ENCODE measurements around the gene SLC4A1AP.

Gene SLC4A1AP

GRCh38 chr2:27703638-27704341 is 40.1 kb downstream of the SLC4A1AP start:
- peak; percentile 92 for TF ChIP-seq CTCF (IDR thresholded peaks at IDR 0.05; ENCODE audit: low read depth, low read length)
- DNase-seq (ENCODE audit: low read depth in 2 of 2), result peak; percentile 93 to 95
- H3K4me3 ChIP-seq (replicated peaks in 1 of 2; ENCODE audit: low read depth in 2 of 2, low read length in 2 of 2), result no peak overlapping the region

- DNase-seq (ENCODE audit: low read depth in 2 of 2), result no peak
- no peak for TF ChIP-seq CTCF (IDR thresholded peaks at IDR 0.05; ENCODE audit: low read depth, low read length)
- no peak overlapping the region for H3K4me3 ChIP-seq (replicated peaks in 1 of 2; ENCODE audit: low read depth in 2 of 2, low read length in 2 of 2)
Measured at GRCh38 chr2:27704342-27704876, 40.7 kb downstream of the SLC4A1AP start.

GRCh38 chr2:27705851-27706622 is 42.3 kb downstream of the SLC4A1AP start:
- TF ChIP-seq CTCF (IDR thresholded peaks at IDR 0.05; ENCODE audit: low read depth, low read length), result no peak
- DNase-seq (ENCODE audit: low read depth in 2 of 2), result peak; percentile 96 to 99

GRCh38 chr2:27707462-27708256 is 44.0 kb downstream of the SLC4A1AP start:
- DNase-seq (ENCODE audit: low read depth in 2 of 2), result no peak
- TF ChIP-seq CTCF (IDR thresholded peaks at IDR 0.05; ENCODE audit: low read depth, low read length), result no peak
- H3K4me3 ChIP-seq (replicated peaks in 1 of 2; ENCODE audit: low read depth in 2 of 2, low read length in 2 of 2), result no peak overlapping the region

More at GRCh38 chr2:27705851-27706622, 42.3 kb downstream of the SLC4A1AP start:
- no peak overlapping the region for H3K4me3 ChIP-seq (replicated peaks in 1 of 2; ENCODE audit: low read depth in 2 of 2, low read length in 2 of 2)

GRCh38 chr2:27708257-27708654 is 44.6 kb downstream of the SLC4A1AP start:
- DNase-seq (ENCODE audit: low read depth in 2 of 2), result no peak
- no peak overlapping the region for H3K4me3 ChIP-seq (replicated peaks in 1 of 2; ENCODE audit: low read depth in 2 of 2, low read length in 2 of 2)
- TF ChIP-seq CTCF (IDR thresholded peaks at IDR 0.05; ENCODE audit: low read depth, low read length), result no peak

GRCh38 chr2:27708666-27709065 is 45.0 kb downstream of the SLC4A1AP start:
- DNase-seq (ENCODE audit: low read depth in 2 of 2), result no peak
- no peak for TF ChIP-seq CTCF (IDR thresholded peaks at IDR 0.05; ENCODE audit: low read depth, low read length)
- no peak overlapping the region for H3K4me3 ChIP-seq (replicated peaks in 1 of 2; ENCODE audit: low read depth in 2 of 2, low read length in 2 of 2)
